Upper lobe of left lung (tissue), 4 donors: ENCODE measurements around the gene EYA4.

ENCODE experiments used
- CTCF ChIP-seq, 6 experiments: fragments of 450-650 bp in 4 of 6; fragments of 200-600 bp in 2 of 6; sonication (generic) in 2 of 6; IDR thresholded peaks; one replicate each; pipeline ENCODE4 v1.5.1; 2016 to 2019; ENCODE audit warnings: antibody characterized with exemption in 6 of 6
- POLR2A ChIP-seq, 4 donors: fragments of 450-650 bp; IDR thresholded peaks; one replicate each; pipeline ENCODE4 v1.5.1; 2016 to 2017; ENCODE audit warnings: antibody characterized with exemption in 4 of 4, mild to moderate bottlenecking in 2 of 4
- POLR2AphosphoS5 ChIP-seq, 2 donors: sonication (generic); formaldehyde crosslinking; IDR thresholded peaks; one replicate each; pipeline ENCODE4 v1.5.1; 2017; ENCODE audit warnings: antibody characterized with exemption in 2 of 2

GRCh38 chr6:133435065-133435728, 194.0 kb downstream of the EYA4 start:
- TF ChIP-seq CTCF (IDR thresholded peaks at IDR 0.05) (no peak), POLR2A (IDR thresholded peaks at IDR 0.05) (no peak), POLR2AphosphoS5 (IDR thresholded peaks at IDR 0.05) (no peak)
